ENCODE results near the gene RASSF3. TPM values are rescaled to one million over a fixed set of nuclear protein-coding genes. Genes with fewer than 3 reads are reported as not detected.

Gene RASSF3
- total RNA-seq, 1 donor from 2014 or later = 28.2 TPM

DNA sequence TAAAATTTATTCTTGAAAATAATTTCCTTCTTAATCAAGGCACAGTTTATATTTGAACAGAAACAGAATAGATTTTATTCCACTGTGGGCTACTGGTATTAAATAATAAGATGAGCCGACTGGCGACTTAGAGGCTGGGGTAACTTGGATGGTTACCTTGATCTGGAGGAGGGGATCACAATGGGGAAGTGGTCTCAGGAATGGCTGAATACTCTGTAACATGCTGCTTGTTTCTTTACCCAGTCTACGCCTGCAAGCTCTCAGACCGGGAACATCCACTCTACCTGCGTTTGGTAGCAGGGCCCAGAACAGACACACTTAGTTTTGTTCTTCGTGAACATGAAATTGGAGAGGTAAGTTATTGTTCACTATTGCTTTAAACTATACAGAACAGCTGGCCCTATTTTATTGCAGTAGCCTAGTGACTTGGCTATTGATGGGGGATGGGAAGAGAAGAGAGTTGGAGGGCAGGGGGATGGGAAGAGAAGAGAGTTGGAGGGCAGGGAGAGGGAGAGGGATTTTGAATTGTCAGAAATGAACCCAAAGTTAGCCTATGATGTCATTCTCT is 81.0 kb downstream of the RASSF3 start:
- no peak for DNase-seq
- Mint-ChIP-seq H3K36me3 (ENCODE audit: unreplicated experiment) (no peaks in the 10 kb centered on the region), H3K9me3 (ENCODE audit: unreplicated experiment) (peaks cover 1% of the 10 kb centered on the region), H3K27me3 (ENCODE audit: unreplicated experiment) (no peaks in the 10 kb centered on the region), H3K27ac (ENCODE audit: unreplicated experiment) (peak overlapping the region; percentile 84), H3K4me1 (ENCODE audit: low read depth, unreplicated experiment) (peaks cover 39% of the 10 kb centered on the region), H3K4me3 (ENCODE audit: unreplicated experiment) (peak overlapping the region; percentile 3)
- TF ChIP-seq, protein P1, sequence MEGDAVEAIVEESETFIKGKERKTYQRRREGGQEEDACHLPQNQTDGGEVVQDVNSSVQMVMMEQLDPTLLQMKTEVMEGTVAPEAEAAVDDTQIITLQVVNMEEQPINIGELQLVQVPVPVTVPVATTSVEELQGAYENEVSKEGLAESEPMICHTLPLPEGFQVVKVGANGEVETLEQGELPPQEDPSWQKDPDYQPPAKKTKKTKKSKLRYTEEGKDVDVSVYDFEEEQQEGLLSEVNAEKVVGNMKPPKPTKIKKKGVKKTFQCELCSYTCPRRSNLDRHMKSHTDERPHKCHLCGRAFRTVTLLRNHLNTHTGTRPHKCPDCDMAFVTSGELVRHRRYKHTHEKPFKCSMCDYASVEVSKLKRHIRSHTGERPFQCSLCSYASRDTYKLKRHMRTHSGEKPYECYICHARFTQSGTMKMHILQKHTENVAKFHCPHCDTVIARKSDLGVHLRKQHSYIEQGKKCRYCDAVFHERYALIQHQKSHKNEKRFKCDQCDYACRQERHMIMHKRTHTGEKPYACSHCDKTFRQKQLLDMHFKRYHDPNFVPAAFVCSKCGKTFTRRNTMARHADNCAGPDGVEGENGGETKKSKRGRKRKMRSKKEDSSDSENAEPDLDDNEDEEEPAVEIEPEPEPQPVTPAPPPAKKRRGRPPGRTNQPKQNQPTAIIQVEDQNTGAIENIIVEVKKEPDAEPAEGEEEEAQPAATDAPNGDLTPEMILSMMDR (IDR thresholded peaks at IDR 0.05; ENCODE audit: partially characterized antibody, unreplicated experiment) = no peak

DNA sequence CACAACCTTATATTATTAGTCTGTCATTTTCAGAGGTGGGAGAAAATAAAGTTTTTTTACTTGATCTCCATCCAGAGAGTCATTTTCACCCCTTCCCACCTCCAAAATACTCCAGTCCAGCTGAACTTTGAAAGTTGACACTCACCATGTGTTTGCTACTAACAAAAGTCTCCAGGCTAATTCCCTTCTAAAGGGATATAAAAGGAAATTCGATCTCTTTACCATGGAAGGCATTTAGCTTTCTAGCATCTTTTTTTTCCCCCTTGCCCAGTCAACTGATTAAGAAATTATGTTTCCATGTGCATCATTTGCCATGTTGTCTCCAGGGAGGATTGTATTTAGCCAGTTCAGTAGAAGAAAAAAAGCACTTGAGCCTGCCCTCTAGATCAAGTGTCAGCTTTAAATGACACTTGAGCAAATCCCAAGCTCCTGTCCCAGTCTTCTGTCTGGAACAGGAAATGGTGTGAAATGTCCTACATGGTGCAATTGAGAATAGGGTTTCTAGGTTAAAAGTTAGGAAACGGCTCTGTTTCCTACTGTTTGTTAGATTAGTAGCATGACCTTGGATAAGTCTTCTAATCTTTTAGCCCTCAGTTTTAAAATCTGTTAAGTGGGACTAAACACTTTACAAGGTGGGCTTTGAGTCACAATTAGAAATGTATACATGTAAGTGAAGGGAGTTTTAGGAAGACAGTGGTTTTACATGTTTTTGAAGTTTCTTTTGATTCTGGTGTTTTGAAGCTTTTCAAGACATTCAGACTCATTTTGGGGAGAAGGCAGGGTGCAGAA is 81.7 kb downstream of the RASSF3 start:
- H3K9me3 Mint-ChIP-seq (ENCODE audit: unreplicated experiment) = peaks cover 1% of the 10 kb centered on the region
- H3K27me3 Mint-ChIP-seq (ENCODE audit: unreplicated experiment) = no peaks in the 10 kb centered on the region
- no peaks in the 10 kb centered on the region for H3K36me3 Mint-ChIP-seq (ENCODE audit: unreplicated experiment)
- H3K4me1 Mint-ChIP-seq (ENCODE audit: low read depth, unreplicated experiment) = peaks cover 39% of the 10 kb centered on the region
- TF ChIP-seq, protein P1 (IDR thresholded peaks at IDR 0.05; ENCODE audit: partially characterized antibody, unreplicated experiment) = no peak
- DNase-seq = no peak
- peak overlapping the region; percentile 84 for H3K27ac Mint-ChIP-seq (ENCODE audit: unreplicated experiment)
- H3K4me3 Mint-ChIP-seq (ENCODE audit: unreplicated experiment) = peak overlapping the region; percentile 4

DNA sequence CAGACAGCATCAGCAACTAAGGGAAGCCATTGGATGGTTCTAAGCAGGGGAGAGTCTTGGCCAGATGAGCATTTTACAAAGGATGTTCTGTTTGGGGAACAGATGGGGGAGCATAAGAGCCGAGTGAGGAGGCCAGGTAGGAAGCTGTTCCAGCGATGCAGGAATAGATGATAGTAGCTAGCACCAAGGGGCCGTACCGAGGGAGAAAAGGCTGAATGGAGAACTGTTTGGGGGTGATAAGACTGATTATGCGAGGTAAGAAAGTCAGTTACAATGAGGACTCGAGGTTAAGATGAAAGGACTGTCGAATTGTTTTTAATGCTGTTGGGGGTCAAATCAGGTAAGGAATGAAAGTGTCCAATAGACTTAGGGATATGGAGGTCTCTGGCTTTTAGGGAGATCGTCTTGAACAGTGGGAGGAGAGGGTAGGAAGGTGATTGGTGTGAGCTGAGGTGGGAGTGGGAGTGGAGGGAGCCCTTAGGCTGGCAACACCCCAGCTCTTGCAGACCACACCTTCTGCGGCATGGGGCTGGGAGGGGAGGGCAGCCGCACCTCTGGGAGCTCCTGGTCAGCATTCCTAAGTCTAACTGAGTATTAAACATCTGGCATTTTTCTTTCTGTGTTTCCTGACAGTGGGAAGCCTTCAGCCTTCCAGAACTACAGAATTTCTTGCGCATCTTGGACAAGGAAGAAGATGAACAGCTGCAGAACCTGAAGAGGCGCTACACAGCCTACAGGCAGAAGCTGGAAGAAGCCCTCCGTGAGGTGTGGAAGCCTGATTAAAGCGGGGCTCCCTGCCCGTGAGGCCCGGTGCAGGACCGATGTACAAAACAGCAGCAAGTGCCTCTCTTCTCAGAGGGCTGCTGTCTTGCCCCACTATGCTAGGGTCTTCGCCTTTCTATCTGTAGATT is 84.1 kb downstream of the RASSF3 start:
- Mint-ChIP-seq H3K9me3 (ENCODE audit: unreplicated experiment) (peaks cover 2% of the 10 kb centered on the region), H3K27ac (ENCODE audit: unreplicated experiment) (peak overlapping the region; percentile 5), H3K4me3 (ENCODE audit: unreplicated experiment) (peak overlapping the region; percentile 11), H3K4me1 (ENCODE audit: low read depth, unreplicated experiment) (peaks cover 23% of the 10 kb centered on the region), H3K36me3 (ENCODE audit: unreplicated experiment) (no peaks in the 10 kb centered on the region), H3K27me3 (ENCODE audit: unreplicated experiment) (no peaks in the 10 kb centered on the region)
- TF ChIP-seq, protein P1 (IDR thresholded peaks at IDR 0.05; ENCODE audit: partially characterized antibody, unreplicated experiment) = no peak
- no peak for DNase-seq

DNA sequence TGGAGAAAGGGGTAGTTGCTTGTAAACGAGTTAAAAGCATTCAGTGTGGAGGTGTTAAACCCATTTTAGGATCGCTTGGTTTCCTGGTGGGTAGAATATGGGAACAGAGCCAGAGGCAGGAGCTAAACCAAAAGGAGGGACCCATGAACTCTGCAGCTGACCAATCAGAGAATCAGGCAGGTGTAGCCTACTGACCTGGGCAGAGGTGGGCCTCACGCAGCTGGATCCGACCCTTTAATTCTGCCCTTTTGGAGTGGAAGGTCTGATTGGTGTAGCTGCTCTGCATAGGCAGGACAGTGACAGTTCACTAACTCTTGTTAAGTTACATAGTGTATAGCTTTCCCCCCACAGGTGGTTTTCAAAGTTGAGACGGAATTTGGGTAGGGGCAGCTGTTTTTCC is 85.3 kb downstream of the RASSF3 start:
- Mint-ChIP-seq H3K27me3 (ENCODE audit: unreplicated experiment) (no peaks in the 10 kb centered on the region), H3K36me3 (ENCODE audit: unreplicated experiment) (no peaks in the 10 kb centered on the region), H3K9me3 (ENCODE audit: unreplicated experiment) (peaks cover 2% of the 10 kb centered on the region), H3K27ac (ENCODE audit: unreplicated experiment) (no peak overlapping the region), H3K4me3 (ENCODE audit: unreplicated experiment) (no peak overlapping the region), H3K4me1 (ENCODE audit: low read depth, unreplicated experiment) (peaks cover 23% of the 10 kb centered on the region)
- TF ChIP-seq, protein P1 (IDR thresholded peaks at IDR 0.05; ENCODE audit: partially characterized antibody, unreplicated experiment) = no peak
- DNase-seq = no peak

Data from glutamatergic neuron (in vitro differentiated cells).